Osteocyte (in vitro differentiated cells): ENCODE results near the gene FAM227B. TPM values are rescaled to one million over a fixed set of nuclear protein-coding genes. Genes with fewer than 3 reads are reported as not detected.

Experiments used
- DNase-seq: peaks from one replicate; pipeline ENCODE4 v3.0.0; 2021; ENCODE audit warnings: mixed read lengths; ENCODE audit not compliant: unreplicated experiment; ENCODE audit errors: extremely low spot score
- H3K27ac Mint-ChIP-seq: one replicate; pipeline ENCODE4 v1.8.0; 2021; ENCODE audit warnings: mild to moderate bottlenecking, mixed read lengths; ENCODE audit not compliant: unreplicated experiment
- H3K27me3 Mint-ChIP-seq: one replicate; pipeline ENCODE4 v1.8.0; 2021; ENCODE audit warnings: mixed read lengths; ENCODE audit not compliant: unreplicated experiment
- H3K36me3 Mint-ChIP-seq: one replicate; pipeline ENCODE4 v1.8.0; 2021; ENCODE audit warnings: mixed read lengths; ENCODE audit not compliant: unreplicated experiment
- H3K4me1 Mint-ChIP-seq: one replicate; pipeline ENCODE4 v1.8.0; 2021; ENCODE audit warnings: mixed read lengths; ENCODE audit not compliant: unreplicated experiment
- H3K4me3 Mint-ChIP-seq: one replicate; pipeline ENCODE4 v1.8.0; 2021; ENCODE audit warnings: mild to moderate bottlenecking, moderate library complexity, mixed read lengths; ENCODE audit not compliant: unreplicated experiment
- H3K9me3 Mint-ChIP-seq: one replicate; pipeline ENCODE4 v1.8.0; 2021; ENCODE audit warnings: mixed read lengths; ENCODE audit not compliant: unreplicated experiment
- total RNA-seq: library from RNA; stranded (reverse); gene quantifications from 2 replicates; pipeline ENCODE4 v1.2.1, GENCODE V29; 2021
- TF ChIP-seq, protein P1 (sequence below): fragments of 200-600 bp; sonication (generic); IDR thresholded peaks from 2 replicates; pipeline ENCODE4 v1.5.0; 2021; ENCODE audit warnings: antibody characterized with exemption, mild to moderate bottlenecking, moderate library complexity

Gene FAM227B
- total RNA-seq, 1 donor from 2014 or later, result 3.0 TPM

DNA sequence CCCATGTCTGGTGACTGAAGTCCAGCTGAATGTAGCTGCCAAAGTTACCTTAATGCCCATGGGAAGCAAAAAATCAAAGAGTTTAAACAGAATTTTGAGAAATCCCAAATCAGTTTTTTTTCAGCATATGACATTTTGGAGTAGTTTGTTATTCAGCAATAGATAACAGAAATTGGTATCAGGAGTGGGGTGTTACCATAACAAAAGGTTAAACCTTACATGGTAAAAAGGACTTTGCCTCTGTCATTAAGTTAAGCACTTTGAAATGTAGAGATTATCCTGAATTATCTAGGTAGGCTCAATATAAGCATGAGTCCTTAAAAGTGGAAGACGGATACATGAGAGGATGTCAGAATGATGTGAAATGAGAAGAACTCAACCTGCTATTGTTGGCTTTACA is 32.3 kb upstream of the FAM227B start:
- Mint-ChIP-seq H3K4me1 (no peaks in the 10 kb centered on the region), H3K27me3 (no peaks in the 10 kb centered on the region), H3K36me3 (no peaks in the 10 kb centered on the region), H3K27ac (no peak overlapping the region), H3K4me3 (no peak overlapping the region), H3K9me3 (peaks cover 27% of the 10 kb centered on the region)
- no peak for DNase-seq
- TF ChIP-seq, protein P1, sequence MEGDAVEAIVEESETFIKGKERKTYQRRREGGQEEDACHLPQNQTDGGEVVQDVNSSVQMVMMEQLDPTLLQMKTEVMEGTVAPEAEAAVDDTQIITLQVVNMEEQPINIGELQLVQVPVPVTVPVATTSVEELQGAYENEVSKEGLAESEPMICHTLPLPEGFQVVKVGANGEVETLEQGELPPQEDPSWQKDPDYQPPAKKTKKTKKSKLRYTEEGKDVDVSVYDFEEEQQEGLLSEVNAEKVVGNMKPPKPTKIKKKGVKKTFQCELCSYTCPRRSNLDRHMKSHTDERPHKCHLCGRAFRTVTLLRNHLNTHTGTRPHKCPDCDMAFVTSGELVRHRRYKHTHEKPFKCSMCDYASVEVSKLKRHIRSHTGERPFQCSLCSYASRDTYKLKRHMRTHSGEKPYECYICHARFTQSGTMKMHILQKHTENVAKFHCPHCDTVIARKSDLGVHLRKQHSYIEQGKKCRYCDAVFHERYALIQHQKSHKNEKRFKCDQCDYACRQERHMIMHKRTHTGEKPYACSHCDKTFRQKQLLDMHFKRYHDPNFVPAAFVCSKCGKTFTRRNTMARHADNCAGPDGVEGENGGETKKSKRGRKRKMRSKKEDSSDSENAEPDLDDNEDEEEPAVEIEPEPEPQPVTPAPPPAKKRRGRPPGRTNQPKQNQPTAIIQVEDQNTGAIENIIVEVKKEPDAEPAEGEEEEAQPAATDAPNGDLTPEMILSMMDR, result no peak

DNA sequence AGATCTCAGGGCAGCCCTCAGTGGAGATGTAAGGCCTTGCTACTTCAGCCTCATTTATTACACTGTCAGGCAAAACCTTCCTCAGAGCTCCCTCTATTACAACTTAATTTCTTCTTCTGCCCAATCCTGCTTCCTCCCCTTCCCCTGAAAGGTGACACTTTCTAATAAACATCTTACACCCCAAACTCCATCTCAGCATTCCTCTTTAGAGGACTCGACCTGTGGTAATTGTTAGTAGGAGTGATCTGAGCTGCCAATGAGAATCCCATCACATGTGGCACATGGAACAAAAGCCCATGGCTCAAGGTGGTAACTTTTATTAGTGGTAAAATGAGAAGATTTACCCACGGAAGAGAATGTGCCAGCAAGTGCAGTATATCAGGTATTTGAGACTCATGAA is 30.1 kb upstream of the FAM227B start:
- TF ChIP-seq, protein P1, result no peak
- peaks cover 5% of the 10 kb centered on the region for H3K36me3 Mint-ChIP-seq
- H3K27me3 Mint-ChIP-seq, result no peaks in the 10 kb centered on the region
- no peak for DNase-seq
- peaks cover 7% of the 10 kb centered on the region for H3K4me1 Mint-ChIP-seq
- H3K4me3 Mint-ChIP-seq, result no peak overlapping the region
- no peak overlapping the region for H3K27ac Mint-ChIP-seq
- H3K9me3 Mint-ChIP-seq, result peaks cover 24% of the 10 kb centered on the region

DNA sequence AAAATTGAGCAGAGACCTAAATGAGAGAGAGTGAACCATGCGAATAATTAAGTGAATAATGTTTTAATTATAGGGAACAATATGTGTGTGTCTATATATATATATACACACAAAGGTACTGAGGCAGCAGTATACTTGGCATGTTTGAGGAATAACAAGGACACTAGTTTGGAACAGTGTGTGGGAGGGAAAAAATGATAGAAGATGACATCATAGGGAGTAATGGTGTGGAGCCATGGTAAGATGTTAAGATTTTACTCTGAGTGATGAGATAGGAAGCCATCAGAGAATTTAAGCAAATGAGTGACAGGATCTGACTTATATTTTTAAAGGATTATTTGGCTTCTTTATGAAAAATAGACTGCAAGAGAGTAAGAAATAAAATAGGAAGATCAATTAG is 29.4 kb upstream of the FAM227B start:
- Mint-ChIP-seq H3K36me3 (peaks cover 5% of the 10 kb centered on the region), H3K4me1 (peaks cover 12% of the 10 kb centered on the region), H3K27me3 (no peaks in the 10 kb centered on the region), H3K27ac (no peak overlapping the region), H3K9me3 (peaks cover 24% of the 10 kb centered on the region), H3K4me3 (no peak overlapping the region)
- TF ChIP-seq, protein P1, result no peak
- no peak for DNase-seq

DNA sequence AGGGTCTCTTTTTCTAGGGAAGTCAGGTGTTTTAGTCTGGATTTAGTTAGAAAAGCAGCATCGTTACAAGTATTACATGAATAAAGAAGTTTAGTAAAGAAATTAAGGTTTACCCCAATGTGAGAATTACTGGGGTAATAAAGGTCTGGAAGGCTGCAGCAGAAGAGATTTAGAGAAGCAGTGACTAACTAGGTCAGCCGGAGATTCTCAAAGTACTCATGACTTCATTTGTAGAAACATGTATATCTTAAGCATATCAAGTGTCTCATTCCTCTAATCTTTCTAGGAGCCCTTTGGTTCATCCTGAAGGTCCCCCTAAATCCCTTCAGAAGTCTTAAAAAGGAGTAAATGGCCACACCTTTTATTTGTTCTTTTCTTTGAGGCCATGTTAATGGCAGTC is 26.3 kb upstream of the FAM227B start:
- peaks cover 14% of the 10 kb centered on the region for H3K4me1 Mint-ChIP-seq
- TF ChIP-seq, protein P1, result no peak
- no peak for DNase-seq
- peaks cover 8% of the 10 kb centered on the region for H3K9me3 Mint-ChIP-seq
- H3K27me3 Mint-ChIP-seq, result no peaks in the 10 kb centered on the region
- H3K4me3 Mint-ChIP-seq, result no peak overlapping the region
- H3K36me3 Mint-ChIP-seq, result peaks cover 12% of the 10 kb centered on the region
- H3K27ac Mint-ChIP-seq, result no peak overlapping the region

DNA sequence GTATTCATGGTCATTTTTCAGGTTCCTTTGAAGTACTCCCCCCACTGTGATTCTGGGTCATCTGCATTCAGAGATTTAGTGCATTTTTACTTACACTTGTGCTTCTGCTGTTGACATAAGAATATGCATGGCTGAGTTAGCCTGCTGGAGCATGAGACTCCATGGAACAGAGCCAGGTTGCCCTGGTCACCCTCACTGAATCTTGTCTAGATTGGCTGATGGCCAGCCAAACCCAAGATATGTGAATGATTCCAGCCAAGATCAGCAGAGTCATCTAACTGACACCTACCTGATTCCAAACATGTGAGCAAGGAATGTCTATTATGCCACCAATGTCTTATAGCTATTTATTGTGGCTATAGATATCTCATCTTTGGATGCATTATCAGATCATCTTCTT is 25.3 kb upstream of the FAM227B start:
- no peak overlapping the region for H3K4me3 Mint-ChIP-seq
- H3K36me3 Mint-ChIP-seq, result peaks cover 12% of the 10 kb centered on the region
- peaks cover 14% of the 10 kb centered on the region for H3K4me1 Mint-ChIP-seq
- TF ChIP-seq, protein P1, result no peak
- H3K9me3 Mint-ChIP-seq, result peaks cover 4% of the 10 kb centered on the region
- peak overlapping the region; percentile 11 for H3K27ac Mint-ChIP-seq
- H3K27me3 Mint-ChIP-seq, result no peaks in the 10 kb centered on the region
- DNase-seq, result no peak
